CD4-positive, alpha-beta T cell (primary cell): Measurements from ENCODE around the gene TEX22. TPM values are rescaled to one million over a fixed set of nuclear protein-coding genes. Genes with fewer than 3 reads are reported as not detected.

Experiments used
- ATAC-seq: fragments of 200-7000 bp; cut with Tn5 transposase; one replicate; pipeline ENCODE4 v1.10.0; 2022; ENCODE audit warnings: mild to moderate bottlenecking; ENCODE audit not compliant: poor library complexity
- CTCF ChIA-PET: fragments of 350-600 bp; sonication (Branson Sonifier 250); formaldehyde crosslinking; loops from one replicate; lab custom pipeline; 2021; ENCODE audit warnings: antibody characterized with exemption, inconsistent platforms; lab: Charles Lee
- POLR2A ChIA-PET: fragments of 350-600 bp; sonication (Branson Sonifier 250); formaldehyde crosslinking; loops from one replicate; lab custom pipeline; 2021; ENCODE audit warnings: antibody characterized with exemption, inconsistent platforms; lab: Charles Lee
- DNase-seq, 14 experiments: peaks; one replicate each; pipeline ENCODE4 v3.0.0-alpha.2; 2013 to 2020; ENCODE audit warnings: mixed read lengths in 2 of 14
- H3K27ac ChIP-seq, 2 donors: one replicate each; pipeline versions ENCODE4 v1.5.1 to v1.7.0; 2013; ENCODE audit warnings: low read length in 2 of 2, low read depth in 1 of 2, mild to moderate bottlenecking in 1 of 2
- H3K27me3 ChIP-seq, 2 experiments: 1 replicate in 1 of 2; 2 replicates in 1 of 2; pipeline versions ENCODE4 v1.6.1 to v1.7.0; 2013; ENCODE audit warnings: low read length in 2 of 2, control low read depth in 1 of 2, mild to moderate bottlenecking in 1 of 2, moderate library complexity in 1 of 2; ENCODE audit not compliant: insufficient read depth in 2 of 2, control insufficient read depth in 1 of 2
- H3K36me3 ChIP-seq: one replicate; pipeline ENCODE4 v1.6.1; 2013; ENCODE audit warnings: low read length, control low read depth; ENCODE audit not compliant: insufficient read depth
- H3K4me1 ChIP-seq: one replicate; pipeline ENCODE4 v1.6.1; 2013; ENCODE audit warnings: low read length, control low read depth; ENCODE audit not compliant: insufficient read depth
- H3K4me3 ChIP-seq: one replicate; pipeline ENCODE4 v1.5.1; 2013; ENCODE audit warnings: mild to moderate bottlenecking, low read length, moderate library complexity
- H3K9me3 ChIP-seq, 2 experiments: 1 replicate in 1 of 2; 2 replicates in 1 of 2; pipeline versions ENCODE4 v1.6.1 to v1.7.0; 2013; ENCODE audit warnings: low read length in 2 of 2, mild to moderate bottlenecking in 2 of 2, control low read depth in 1 of 2, moderate library complexity in 1 of 2; ENCODE audit not compliant: control insufficient read depth in 1 of 2, insufficient read depth in 1 of 2
- H3K27ac Mint-ChIP-seq: one replicate; pipeline ENCODE4 v1.8.0; 2020; ENCODE audit warnings: mixed read lengths
- H3K27me3 Mint-ChIP-seq: one replicate; pipeline ENCODE4 v1.8.0; 2021; ENCODE audit warnings: mixed read lengths
- H3K36me3 Mint-ChIP-seq: one replicate; pipeline ENCODE4 v1.8.0; 2021; ENCODE audit warnings: low read depth, mixed read lengths
- H3K4me1 Mint-ChIP-seq: one replicate; pipeline ENCODE4 v1.8.0; 2021; ENCODE audit warnings: low read depth, mixed read lengths
- H3K4me3 Mint-ChIP-seq: one replicate; pipeline ENCODE4 v1.8.0; 2020; ENCODE audit warnings: mild to moderate bottlenecking, mixed read lengths
- H3K9me3 Mint-ChIP-seq: one replicate; pipeline ENCODE4 v1.8.0; 2020; ENCODE audit warnings: mixed read lengths
- intact Hi-C, 2 experiments: fragments of 100-400 bp; cut with DNase I in 1 of 2; cut with micrococcal nuclease in 1 of 2; formaldehyde crosslinking; loops; one replicate each; pipeline versions ENCODE4 v1.15.1 to v1.9.0; 2023 to 2025; cut with DNase I, micrococcal nuclease
- total RNA-seq, 174 experiments: library from RNA in 2 of 174; stranded (reverse) in 2 of 174; gene quantifications; one replicate each; pipeline ENCODE4 v1.2.3 and lab custom pipeline; 2021 to 2026
- TF ChIP-seq, protein P1 (sequence below): fragments of 200-600 bp; IDR thresholded peaks from one replicate; pipeline ENCODE4 v1.8.0; 2022; ENCODE audit warnings: antibody characterized with exemption, mild to moderate bottlenecking

TEX22 gene
- total RNA-seq, 2 experiments from 2014 or later, result 1.3 to 2.8 TPM

DNA sequence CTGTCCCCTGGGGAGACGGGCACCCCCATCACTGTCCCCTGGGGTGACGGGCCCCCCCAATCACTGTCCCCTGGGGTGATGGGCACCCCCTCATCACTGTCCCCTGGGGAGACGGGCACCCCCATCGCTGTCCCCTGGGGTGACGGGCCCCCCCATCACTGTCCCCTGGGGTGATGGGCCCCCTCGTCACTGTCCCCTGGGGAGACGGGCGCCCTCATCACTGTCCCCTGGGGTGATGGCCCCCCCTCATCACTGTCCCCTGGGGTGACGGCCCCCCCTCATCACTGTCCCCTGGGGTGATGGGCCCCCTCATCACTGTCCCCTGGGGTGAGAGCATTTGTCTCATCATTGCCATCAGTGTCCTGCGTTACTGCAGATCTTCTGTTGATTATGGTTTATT is 45.2 kb upstream of the TEX22 start:
- Histone ChIP-seq H3K9me3 (no peaks in the 10 kb centered on the region), H3K36me3 (peaks cover 5% of the 10 kb centered on the region), H3K27ac (no peak overlapping the region), H3K27me3 (no peaks in the 10 kb centered on the region), H3K4me3 (no peak overlapping the region), H3K4me1 (peaks cover 5% of the 10 kb centered on the region)
- TF ChIP-seq, protein P1, sequence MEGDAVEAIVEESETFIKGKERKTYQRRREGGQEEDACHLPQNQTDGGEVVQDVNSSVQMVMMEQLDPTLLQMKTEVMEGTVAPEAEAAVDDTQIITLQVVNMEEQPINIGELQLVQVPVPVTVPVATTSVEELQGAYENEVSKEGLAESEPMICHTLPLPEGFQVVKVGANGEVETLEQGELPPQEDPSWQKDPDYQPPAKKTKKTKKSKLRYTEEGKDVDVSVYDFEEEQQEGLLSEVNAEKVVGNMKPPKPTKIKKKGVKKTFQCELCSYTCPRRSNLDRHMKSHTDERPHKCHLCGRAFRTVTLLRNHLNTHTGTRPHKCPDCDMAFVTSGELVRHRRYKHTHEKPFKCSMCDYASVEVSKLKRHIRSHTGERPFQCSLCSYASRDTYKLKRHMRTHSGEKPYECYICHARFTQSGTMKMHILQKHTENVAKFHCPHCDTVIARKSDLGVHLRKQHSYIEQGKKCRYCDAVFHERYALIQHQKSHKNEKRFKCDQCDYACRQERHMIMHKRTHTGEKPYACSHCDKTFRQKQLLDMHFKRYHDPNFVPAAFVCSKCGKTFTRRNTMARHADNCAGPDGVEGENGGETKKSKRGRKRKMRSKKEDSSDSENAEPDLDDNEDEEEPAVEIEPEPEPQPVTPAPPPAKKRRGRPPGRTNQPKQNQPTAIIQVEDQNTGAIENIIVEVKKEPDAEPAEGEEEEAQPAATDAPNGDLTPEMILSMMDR, result no peak
- ChIA-PET POLR2A (no interaction called here), CTCF (no interaction called here)
- Mint-ChIP-seq H3K36me3 (peaks cover 8% of the 10 kb centered on the region), H3K27me3 (no peaks in the 10 kb centered on the region), H3K27ac (no peak overlapping the region), H3K4me3 (no peak overlapping the region), H3K4me1 (peaks cover 4% of the 10 kb centered on the region), H3K9me3 (no peaks in the 10 kb centered on the region)
- DNase-seq (no peak), ATAC-seq (no peak)
- intact Hi-C loops, result loop anchor here (2.0 to 5.0 kb wide), 5 partner anchors 51 to 456 kb away; partner anchors contain the start of gene BRF1 (in 1 of the 2)

DNA sequence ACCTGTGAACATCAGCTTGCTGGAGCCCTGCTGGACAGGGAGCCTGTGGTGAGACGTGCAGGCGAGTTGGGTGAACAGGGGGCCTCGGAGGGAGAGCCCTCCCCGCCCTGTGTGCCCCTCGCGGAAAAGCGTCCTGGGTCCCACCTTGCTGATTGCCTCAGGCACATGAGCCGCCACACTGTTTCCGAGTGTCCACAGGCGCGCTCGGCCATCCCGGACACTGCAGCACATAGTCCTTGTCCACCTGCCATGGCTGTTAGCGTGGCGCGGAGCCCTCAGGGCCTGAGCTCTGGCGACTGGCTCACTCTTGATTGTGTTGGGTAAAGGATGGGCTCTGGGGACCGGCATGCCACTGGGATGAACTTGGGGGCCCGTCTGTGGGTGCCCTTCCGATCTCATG is 43.8 kb upstream of the TEX22 start:
- CTCF ChIA-PET, result no interaction called here
- DNase-seq, result no peak
- H3K36me3 Mint-ChIP-seq, result peaks cover 8% of the 10 kb centered on the region

DNA sequence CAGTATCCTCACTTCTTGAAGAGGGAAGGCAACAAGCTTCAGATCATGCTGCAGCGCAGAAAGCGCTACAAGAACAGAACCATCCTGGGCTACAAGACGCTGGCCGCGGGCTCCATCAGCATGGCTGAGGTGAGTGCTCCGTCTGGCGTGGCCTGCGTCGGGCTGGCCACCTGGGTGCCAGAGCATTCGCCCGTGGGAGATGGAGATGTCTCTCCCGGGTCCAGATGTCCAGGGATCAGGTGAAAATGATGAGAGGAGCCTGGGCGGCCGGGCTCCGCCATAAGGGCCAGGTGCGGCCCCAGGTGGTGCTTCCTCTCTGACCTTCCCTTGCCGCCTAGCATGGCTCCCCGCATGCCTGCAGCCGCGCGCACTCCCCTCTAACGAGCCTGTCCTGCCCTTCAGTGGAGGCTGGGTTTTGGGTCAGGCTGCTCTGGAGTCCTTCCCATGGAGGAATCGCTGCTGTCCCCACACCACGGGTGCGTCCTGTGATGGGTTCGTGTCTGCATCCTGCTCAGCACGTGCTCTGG is 43.2 kb upstream of the TEX22 start:
- Histone ChIP-seq H3K4me1 (peaks cover 5% of the 10 kb centered on the region), H3K4me3 (no peak overlapping the region), H3K27ac (no peak overlapping the region), H3K36me3 (peaks cover 8% of the 10 kb centered on the region), H3K9me3 (no peaks in the 10 kb centered on the region), H3K27me3 (no peaks in the 10 kb centered on the region)
- intact Hi-C loops, result no loop called here
- no peaks in the 10 kb centered on the region for H3K27me3 Mint-ChIP-seq
- TF ChIP-seq, protein P1, result no peak
- peaks cover 8% of the 10 kb centered on the region for H3K36me3 Mint-ChIP-seq
- ChIA-PET POLR2A (no interaction called here), CTCF (no interaction called here)
- H3K27ac Mint-ChIP-seq, result no peak overlapping the region
- no peak overlapping the region for H3K4me3 Mint-ChIP-seq
- ATAC-seq (no peak), DNase-seq (no peak)
- no peaks in the 10 kb centered on the region for H3K9me3 Mint-ChIP-seq
- H3K4me1 Mint-ChIP-seq, result peaks cover 4% of the 10 kb centered on the region

More for the DNA sequence above, 43.8 kb upstream of the TEX22 start:
- POLR2A ChIA-PET, result no interaction called here
- TF ChIP-seq, protein P1, result no peak
- intact Hi-C loops, result loop anchor here (5.0 kb wide), 2 partner anchors 52 to 307 kb away; partner anchors contain the start of gene BRF1 (in 1 of the 2)
- Mint-ChIP-seq H3K27ac (no peak overlapping the region), H3K4me3 (no peak overlapping the region), H3K27me3 (no peaks in the 10 kb centered on the region), H3K4me1 (peaks cover 4% of the 10 kb centered on the region), H3K9me3 (no peaks in the 10 kb centered on the region)
- Histone ChIP-seq H3K9me3 (no peaks in the 10 kb centered on the region), H3K4me1 (peaks cover 5% of the 10 kb centered on the region), H3K36me3 (peaks cover 8% of the 10 kb centered on the region), H3K27me3 (no peaks in the 10 kb centered on the region), H3K27ac (no peak overlapping the region), H3K4me3 (no peak overlapping the region)
- ATAC-seq, result no peak
